KG1 (cell line): ENCODE data around the gene BMP10.

Experiments used
- DNase-seq: peaks from one replicate; lab custom pipeline; 2025; lab: John Stamatoyannopoulos, UW

Gene BMP10, protein sequence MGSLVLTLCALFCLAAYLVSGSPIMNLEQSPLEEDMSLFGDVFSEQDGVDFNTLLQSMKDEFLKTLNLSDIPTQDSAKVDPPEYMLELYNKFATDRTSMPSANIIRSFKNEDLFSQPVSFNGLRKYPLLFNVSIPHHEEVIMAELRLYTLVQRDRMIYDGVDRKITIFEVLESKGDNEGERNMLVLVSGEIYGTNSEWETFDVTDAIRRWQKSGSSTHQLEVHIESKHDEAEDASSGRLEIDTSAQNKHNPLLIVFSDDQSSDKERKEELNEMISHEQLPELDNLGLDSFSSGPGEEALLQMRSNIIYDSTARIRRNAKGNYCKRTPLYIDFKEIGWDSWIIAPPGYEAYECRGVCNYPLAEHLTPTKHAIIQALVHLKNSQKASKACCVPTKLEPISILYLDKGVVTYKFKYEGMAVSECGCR

DNA sequence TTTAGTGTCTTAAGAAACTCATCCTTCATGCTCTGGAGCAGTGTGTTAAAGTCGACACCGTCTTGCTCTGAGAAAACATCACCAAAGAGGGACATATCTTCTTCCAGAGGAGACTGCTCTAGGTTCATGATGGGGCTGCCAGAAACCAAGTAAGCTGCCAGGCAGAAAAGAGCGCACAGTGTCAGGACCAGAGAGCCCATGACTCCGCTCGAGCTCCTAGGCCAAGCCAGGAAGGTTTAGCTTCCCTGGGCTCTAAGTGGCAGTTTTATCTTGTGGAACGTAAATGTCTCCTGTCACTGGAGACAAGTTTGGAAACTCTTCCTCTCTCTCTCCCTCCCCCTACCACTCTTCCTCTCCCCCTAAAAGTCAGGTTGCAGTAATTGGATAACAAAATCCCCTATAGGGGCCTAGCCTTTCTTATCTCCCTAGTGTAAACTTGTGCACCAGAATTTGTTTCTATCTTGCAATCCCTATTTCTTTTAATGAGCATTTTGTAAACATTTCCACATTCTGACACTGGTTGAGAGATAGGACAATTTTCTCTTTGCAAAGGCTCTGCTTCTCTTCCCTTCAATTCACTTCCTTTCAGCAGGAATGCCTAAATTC is at the start of gene BMP10:
Gene BMP10, minus strand, starts transcription at position 239 of the 606 bp plus-strand sequence. Its CDS starts 39 bp downstream, at position 200.
- no peak for DNase-seq

DNA sequence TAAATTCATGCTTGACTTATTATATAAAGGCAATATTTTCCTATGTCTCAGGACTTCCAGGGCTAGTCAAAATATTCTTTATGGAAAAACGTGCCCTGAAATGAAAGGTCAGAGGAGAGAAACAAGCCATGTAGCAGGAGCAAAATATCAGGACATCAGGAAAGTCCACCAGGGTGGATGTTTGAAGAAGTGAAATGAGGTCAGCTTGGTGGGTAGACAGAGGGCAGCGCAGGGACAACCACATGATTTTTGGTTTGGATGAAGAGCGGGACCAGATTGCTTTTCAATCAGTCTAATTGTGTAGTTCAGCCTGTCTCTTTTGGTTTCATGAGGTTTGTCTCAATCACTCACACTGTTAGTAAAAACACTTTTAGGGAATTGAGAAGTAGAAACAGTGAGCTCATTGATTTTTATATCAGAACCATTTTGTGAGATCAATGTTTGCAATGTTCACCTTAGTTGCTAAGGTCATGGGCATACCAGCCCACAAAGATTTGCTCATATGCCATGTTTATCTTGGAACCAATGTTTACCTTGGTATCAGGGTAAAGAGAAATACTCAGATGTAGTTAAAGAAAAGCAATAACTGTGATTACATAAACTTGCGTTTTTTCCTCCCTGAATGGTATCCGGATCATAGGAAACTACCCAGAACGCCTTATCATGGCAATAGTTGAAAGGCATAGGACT is 49.4 kb upstream of the BMP10 start:
- DNase-seq, result no peak

DNA sequence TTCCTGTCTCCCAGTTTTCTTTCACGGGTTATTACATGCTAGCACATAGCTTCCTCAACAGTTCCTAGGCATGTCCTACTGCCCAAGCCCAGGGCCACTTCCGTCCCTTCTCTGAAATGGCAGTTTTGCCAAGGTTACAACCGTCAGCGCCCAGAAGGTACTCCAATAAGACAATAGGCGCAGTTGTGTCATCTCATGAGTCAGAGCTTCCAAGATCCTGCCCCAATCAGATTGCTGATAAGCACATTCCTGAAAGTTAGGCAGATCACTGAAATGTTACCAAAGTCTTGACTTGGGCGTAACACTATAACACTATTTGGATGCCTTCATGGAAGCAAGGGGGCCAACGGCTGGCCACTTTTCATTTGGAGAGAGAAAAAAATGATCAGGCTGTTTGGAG is 47.3 kb upstream of the BMP10 start:
- DNase-seq, result no peak

DNA sequence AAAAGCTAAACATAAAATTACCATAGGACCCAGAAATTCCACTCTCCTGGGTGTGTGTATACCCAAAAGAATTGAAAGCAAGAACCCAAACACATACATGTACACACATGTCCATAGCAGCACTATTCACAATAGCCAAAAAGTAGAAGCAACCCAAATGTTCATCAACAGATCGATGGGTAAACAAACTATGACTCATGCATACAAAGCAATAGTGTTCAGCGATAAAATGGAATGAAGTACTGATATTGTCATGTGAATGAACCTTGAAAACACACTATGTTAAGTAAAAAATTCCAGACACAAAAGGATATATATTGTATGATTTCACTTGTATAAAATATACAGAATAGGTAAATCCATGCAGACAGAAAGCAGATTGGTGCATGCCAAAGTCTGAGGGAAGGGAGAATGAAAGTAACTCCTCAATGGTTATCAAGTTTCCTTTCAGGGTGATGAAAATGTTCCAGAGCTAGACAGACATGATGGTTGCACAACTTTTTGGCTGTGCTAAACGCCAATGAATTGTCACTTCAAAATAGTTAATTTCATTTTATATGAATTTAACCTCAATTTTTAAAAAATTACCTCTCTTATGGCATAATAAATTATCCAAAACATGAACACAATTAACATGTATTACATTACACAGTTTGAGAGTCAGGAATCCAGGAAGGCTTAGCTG is 46.0 kb upstream of the BMP10 start:
- DNase-seq, result no peak

DNA sequence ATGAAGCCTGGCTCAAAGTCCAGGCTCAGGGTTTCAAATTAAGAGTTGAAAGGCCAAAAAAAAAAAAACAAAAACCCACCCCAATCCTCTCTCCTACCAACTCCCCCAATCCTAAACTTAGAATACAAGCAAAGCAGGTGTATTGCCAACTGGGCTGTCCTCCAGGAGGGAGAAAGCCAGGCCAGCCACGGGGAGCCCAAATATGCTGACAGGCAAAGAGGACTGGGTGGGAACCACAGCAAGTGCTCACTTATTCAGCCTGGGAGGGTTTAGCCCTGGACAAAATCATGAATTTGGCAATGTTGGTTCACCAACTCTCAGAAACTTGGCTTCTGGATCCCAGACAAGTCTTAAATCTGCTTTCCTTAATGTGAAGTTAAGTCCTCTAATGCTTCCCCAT is 45.0 kb upstream of the BMP10 start:
- DNase-seq, result no peak

DNA sequence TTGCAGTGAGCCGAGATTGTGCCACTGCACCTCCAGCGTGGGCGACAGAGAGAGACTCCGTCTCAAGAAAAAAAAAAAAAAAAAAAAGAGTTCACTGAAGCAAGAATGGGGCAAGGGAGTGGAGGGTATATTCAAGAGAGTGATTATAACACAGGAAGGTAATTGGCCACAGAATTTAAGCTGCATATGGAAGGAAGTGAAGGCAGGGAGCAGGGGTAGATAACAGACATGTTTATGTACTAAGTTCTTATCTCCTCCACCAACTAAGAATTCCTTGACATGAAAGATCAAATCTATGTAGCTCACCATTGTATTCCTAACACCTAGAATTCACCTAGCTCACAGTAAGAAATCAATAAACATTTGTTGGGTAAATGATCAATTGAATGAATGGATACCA is 44.2 kb upstream of the BMP10 start:
- DNase-seq, result no peak

DNA sequence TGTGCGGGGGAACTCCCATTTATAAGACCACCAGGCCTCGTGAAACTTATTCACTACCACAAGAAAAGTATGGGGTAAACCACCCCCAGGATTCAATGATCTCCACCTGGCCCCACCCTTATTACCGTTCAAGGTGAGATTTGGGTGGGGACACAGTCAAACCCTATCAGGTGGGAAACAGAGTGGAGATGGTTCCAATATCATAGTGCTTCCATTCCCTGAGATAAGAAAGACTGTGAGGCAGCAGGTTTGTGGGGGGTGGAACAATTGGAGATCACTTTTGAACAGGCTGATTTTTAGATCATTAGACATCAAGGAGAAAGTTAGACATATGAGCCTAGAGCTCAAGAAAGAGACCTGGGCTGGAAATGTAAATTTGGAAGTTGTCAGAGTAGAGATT is 42.2 kb upstream of the BMP10 start:
- no peak for DNase-seq

DNA sequence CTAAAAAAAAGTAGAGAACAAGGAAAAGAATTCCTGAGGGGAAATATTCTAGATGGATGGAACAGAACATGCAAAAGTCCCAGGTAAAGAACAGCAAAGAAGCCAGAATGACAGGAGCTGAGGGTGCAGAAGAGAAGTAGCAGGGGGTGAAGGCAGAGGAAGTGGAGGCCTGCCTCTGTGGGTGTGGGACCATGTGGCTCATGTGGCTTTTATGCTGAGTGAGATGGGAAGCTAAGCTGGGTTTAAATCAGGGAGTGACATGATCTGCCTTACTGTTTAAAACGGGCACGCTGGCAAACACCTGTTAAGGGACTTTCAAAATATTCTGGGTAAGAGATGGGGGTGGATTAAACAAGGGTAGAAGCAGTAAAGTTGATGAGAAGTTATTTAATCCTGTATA is 41.5 kb upstream of the BMP10 start:
- DNase-seq, result no peak

DNA sequence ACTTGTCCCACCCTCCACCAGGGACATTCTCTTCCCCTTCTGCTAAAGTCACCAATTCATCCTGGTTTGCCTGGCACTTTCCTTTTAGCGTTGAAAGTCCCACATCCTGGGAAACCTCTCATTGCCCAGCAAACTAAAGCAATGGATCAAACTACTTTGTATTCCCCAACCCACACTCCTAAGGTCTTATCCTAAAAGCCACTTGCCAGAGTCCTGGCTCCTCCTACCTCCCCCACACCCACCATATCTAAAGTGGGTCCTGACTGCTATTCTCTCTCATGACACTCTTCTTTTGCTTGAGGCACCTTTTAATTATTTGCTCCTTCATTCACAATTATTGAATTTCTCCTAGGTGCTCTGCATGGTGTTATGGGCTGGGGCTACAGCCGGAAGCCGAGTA is 40.9 kb upstream of the BMP10 start:
- no peak for DNase-seq

DNA sequence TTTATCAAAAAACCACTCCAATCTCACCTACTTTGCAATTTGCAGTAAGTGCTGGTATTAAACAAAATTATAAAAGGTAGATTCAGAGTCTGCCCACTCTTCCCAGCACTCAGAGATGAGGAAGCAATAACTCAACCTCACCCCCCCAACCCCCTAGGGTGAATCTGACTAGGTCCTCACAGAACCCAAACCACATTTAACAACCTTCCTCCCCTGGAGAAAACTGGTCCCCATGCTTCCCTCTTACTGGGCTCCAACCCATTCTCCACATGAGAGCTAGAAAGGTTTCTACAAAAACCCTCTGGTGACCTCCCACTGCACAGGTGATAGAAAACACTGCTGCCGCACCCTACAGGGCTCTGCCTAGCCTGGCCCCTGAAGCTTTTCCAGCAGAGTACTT is 40.5 kb upstream of the BMP10 start:
- no peak for DNase-seq

DNA sequence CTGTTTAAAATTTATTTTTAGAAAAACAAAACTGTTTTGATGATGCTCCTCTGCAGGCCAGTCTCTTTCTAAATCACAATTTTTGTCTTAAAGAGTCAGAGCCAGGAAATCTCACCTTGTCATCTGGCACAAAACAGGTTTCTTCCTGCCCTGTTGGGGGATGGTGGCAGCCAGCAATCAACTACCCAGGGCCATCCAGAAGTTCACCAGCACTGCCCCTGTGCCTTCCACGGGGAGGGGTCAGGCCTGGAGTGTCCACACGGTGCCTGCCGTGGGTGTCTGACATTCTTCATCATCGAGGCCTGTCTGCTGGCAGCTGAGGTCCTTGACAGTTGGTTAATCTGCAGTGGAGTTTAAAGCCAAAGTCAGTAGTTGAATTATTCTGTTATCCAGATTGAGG is 40.0 kb upstream of the BMP10 start:
- DNase-seq, result no peak

DNA sequence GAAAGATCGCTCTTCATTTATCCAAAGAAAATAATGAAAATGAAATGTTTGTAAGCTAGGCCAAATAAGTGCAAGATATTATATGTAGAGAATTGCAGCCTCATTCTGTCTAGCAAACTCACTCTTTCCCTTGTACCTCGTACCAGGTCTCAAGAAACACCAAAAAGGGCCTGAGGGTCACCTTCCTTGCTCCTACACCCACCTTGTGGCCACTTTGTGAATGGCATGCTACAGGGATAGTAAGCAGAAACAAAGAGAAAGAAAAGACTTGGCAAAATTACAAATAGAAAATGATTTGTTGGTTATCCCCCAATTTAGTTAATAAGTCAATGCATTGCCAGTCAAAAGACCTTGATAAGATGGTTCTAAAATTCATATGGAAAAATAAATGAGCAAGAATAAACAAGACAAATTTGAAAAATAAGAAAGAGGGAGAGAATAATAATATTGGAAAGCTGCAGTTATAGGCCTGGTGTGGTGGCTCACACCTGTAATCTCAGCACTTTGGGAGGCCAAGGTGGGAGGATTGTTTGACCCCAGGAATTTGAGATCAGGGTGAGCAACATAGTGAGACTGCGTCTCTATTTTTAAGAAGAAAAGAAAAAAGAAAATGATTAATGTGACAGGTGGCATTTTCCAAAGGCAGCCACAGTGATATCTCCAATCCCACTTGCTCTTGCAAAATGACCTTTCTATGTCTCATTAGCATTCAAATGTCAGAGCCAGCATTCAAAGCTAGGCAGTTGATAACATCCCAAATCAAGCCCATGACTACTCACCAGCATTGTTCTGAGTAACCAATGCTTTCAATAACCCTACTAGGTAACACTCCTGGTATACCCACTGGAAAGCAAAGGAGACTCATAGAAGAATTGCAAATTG is 38.8 kb upstream of the BMP10 start:
- peak; percentile 69 for DNase-seq

DNA sequence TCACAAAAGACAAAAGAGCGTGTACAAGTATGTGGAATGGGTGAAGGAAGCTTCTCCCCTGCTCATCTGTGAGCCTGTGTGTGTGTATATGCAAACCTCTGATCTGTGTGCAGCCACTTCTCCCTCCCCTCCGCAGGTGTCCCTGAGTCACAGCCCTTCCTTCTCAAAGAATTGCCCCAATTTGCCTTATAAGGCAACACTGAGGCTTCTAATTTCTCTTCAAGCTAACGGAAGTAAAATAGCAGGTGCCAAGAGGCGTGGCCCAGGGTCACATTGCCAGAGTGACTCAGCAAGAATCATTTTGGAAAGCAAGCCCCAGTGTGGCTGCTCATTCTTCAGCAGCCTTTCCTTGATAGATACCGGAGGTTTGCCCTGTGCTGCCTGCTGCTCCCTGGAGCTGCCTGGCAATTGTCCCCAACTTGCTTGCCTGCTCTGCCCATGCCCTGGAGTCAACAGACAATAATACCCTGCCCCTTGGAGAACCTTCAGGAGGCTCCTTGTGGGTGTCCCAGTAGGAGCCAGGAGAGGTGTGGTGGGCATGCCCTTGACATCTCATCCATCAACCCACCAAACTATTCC is 37.3 kb upstream of the BMP10 start:
- peak; percentile 87 for DNase-seq

DNA sequence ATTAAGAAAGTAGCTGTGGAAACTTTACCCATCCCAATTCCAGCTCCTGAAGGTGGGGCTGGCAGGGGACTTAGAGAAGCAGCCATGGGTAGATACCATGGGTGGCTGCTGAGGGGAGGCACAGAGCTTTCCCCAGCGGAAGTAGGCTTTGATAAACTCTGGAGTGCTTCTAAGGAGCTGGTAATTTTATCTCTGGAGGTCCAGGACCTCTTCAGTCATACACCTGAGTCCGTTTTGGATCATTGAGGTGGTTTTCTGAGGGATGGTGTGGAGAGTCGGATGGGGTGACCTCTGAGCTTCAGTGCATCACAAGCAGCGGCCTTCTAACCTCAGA is 36.7 kb upstream of the BMP10 start:
- no peak for DNase-seq

DNA sequence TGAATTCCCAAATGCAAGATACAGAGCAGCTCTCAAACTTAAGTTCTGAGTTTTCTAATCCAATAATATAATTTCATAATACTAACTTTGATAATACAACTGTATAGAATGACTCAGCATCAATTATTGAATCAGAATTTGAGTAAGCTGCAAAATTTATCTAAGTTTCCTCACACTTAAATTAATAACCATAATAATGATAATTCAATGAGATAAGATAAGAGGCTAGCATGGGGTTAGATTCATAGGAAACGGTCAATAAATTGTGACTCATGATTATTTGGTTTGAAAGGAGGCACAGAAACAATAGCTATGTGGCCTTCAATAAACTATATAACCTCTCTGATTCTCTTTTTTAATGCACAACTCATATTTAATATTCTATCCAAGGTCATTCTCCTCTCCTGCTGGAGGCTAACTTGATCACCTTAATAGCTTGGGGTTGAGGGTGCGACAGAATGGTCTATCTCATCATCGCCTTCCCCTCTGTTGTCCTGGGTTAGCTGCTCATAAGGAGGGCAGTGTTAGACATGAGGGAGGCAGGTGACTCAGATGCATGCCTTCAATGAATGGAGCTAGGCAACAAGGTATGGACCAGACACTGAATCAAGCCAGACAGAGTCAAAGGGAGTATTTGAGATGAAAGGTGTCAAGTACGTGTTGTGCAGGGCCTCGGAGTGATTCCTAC is 36.2 kb upstream of the BMP10 start:
- no peak for DNase-seq

DNA sequence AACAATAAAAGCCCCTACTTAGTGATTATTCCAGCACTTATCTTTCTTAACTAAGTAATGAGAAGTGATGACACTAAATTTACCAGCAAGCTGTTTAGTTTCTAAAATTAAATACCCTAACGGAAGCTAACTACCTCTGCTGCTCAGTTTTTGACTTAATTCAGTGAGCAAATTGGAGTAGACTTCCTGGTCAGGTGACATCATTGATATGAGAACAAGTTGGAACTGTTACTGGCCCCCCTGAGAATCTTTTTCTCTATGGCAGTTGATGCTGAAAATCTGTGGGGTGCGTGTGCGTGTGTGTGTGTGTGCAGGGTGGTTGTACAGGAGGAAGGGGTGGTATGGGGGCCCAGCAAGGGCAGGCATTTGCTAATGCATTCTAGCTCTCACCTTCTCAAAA is 35.5 kb upstream of the BMP10 start:
- no peak for DNase-seq

DNA sequence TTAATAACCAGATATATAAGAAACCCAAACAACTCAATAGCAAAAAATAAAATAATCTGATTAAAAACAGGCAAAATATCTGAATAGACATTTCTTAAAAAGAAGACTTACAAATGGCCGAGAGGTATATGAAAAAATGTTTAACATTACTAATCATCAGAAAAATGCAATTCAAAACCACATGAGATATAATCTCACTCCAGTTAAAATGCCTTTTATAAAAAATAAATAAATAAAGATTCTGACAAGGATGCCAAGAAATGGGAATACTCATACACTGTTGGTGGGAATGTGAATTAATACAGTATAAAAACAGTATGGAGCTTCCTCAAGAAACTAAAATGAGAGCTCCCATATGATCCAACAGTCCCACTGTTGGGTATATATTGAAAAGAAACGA is 33.9 kb upstream of the BMP10 start:
- no peak for DNase-seq

DNA sequence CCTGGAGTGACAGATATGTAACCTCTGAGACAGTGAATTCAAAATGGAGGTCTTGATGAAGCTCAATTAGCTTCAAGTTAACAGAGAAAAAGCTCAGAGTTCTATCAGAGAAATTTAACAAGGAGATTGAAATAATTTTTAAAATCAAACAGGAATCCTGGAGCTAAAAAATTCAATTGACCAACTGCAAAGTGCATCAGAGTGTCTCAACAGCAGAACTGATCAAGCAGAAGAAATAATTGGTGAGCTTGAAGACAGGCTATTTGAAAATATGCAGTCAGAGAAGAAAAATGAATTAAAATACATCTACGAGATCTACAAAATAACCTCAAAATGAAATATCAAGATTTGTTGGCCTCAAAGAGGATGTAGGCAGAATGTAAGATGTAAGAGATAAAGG is 30.4 kb upstream of the BMP10 start:
- no peak for DNase-seq

DNA sequence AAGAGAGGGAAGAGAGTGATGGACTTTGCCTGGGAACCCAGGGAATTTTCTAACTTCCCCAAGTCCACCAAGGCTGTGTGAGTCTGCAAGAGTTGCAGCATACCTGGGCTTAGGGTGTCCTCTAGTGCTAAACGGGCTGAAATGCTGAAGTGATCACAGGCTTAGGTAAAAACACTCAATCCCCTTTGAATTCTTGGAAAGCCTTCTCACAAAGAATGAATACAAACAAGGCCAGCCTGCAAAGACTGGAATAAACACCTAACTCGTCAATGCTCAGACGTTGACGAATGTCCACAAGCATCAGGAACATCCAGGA is 30.0 kb upstream of the BMP10 start:
- no peak for DNase-seq

DNA sequence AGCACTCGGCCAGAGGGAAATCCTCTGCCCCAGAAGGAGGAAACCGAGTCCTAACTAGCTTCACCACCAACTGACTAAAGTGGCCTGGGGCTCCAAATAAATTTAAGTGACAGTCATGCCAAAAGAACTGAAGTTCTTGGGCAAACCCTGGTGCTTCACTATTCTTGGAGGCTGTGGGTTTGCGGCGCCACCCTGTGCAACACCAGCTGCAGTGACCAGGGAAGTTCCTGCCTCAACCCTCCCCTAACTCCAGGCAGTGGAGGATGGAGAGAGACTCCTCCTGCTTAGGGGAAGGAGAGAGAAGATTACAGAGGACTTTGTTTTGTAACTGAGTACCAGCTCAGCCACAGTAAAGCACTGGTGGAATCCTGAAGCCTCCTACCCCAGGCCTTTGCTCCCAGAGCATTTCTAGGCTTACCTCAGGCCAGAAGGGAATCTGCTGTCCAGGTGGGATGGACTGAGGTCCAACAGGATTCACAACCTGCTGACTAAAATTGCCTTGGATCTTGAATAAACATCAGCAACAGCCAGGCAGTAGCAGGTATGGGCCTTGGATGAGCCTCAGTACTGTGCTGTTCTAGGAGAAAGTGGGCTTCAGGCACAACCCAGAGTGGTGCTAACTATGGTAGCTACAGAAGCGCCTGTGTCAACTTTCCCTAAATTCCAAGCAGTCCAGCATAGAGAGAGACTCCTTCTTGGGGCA is 29.4 kb upstream of the BMP10 start:
- no peak for DNase-seq
